ENCODE measurements around the gene IPPK.
A peak's percentile ranks its signal among the peaks of the same experiment; 100 is the strongest.

Gene IPPK

DNA sequence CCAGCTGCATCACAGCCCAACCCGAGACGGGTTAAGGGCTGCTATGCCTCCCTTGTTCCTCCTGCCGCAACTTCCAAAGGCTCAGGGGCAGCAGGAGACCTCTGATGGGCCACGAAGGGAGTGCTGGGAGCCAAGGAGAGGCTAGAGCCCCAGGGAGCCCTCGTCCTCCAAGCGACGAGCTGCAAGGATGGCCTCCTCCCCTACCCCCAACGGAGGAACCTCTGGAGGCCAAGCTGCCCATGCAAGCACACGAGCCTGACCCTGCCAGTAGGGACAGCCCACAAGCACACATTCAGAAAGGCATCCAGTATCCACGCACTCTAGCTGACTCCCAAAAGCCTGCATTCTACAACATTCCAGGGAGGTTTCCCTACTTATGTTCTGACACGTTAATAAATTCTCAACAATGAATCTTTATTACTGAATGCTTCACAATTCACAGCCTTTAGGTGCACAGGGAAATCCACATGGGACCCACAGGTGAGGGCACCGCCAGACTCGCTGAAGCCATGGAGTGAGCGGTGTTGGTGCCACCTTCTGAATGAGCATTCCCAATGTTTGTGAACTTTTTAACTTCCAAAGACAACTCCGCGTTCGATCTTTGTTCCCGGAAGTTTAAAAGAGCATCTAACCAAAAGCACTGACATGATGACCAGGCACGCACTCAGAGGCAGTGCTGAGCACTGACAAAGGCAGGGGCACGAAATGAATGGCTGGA is 28.7 kb downstream of the IPPK start:
- Histone ChIP-seq H2BK15ac (ENCODE audit: low read length) (no peak overlapping the region), H3K36me3 (replicated peaks in 1 of 2; ENCODE audit: control insufficient read depth in 2 of 2, insufficient read depth in 2 of 2, low read length in 2 of 2) (peaks cover 38 to 96% of the 10 kb centered on the region in 2 donors), H3K9ac (ENCODE audit: low read depth, low read length, poor library complexity) (peak overlapping the region; percentile 47), H4K91ac (ENCODE audit: low read depth, low read length, poor library complexity) (no peak overlapping the region), H2AFZ (ENCODE audit: low read length) (no peak overlapping the region), H3K23ac (ENCODE audit: low read depth, low read length, poor library complexity) (peak overlapping the region; percentile 47), H2BK120ac (ENCODE audit: low read depth, low read length) (no peak overlapping the region), H3K4me3 (ENCODE audit: low read length in 2 of 2) (no peak overlapping the region), H3K9me3 (replicated peaks in 1 of 2; ENCODE audit: control insufficient read depth in 2 of 2, insufficient read depth in 1 of 2, low read depth in 1 of 2, low read length in 2 of 2) (no peaks in the 10 kb centered on the region), H3K27me3 (ENCODE audit: control insufficient read depth in 3 of 3, insufficient read depth in 3 of 3, low read depth in 1 of 3, low read length in 3 of 3) (no peaks in the 10 kb centered on the region), H3K27ac (replicated peaks; ENCODE audit: low read length) (no peak overlapping the region), H3K18ac (ENCODE audit: low read length) (no peak overlapping the region), H3K4me2 (ENCODE audit: insufficient read depth, low read length, poor library complexity, severe bottlenecking) (no peak overlapping the region), H3K4ac (ENCODE audit: low read length) (no peak overlapping the region), H3K79me1 (ENCODE audit: low read depth, low read length) (peaks cover 3% of the 10 kb centered on the region), H3K14ac (ENCODE audit: low read length) (no peak overlapping the region), H4K8ac (ENCODE audit: low read depth, low read length) (no peak overlapping the region), H2BK12ac (ENCODE audit: low read length) (no peak overlapping the region), H2BK5ac (ENCODE audit: low read length) (no peak overlapping the region), H2AK5ac (ENCODE audit: low read depth, low read length) (no peak overlapping the region), H3K4me1 (ENCODE audit: control insufficient read depth in 2 of 2, insufficient read depth in 1 of 2, low read depth in 1 of 2, low read length in 2 of 2) (no peaks in the 10 kb centered on the region)
- whole genome bisulfite sequencing, 2 donors (ENCODE audit: extremely low coverage in 2 of 2, insufficient read length in 2 of 2, insufficient replicate concordance in 1 of 2): no CpG with 5 or more reads among the region's 20 CpGs
- DNase-seq (ENCODE audit: low spot score): no peak

DNA sequence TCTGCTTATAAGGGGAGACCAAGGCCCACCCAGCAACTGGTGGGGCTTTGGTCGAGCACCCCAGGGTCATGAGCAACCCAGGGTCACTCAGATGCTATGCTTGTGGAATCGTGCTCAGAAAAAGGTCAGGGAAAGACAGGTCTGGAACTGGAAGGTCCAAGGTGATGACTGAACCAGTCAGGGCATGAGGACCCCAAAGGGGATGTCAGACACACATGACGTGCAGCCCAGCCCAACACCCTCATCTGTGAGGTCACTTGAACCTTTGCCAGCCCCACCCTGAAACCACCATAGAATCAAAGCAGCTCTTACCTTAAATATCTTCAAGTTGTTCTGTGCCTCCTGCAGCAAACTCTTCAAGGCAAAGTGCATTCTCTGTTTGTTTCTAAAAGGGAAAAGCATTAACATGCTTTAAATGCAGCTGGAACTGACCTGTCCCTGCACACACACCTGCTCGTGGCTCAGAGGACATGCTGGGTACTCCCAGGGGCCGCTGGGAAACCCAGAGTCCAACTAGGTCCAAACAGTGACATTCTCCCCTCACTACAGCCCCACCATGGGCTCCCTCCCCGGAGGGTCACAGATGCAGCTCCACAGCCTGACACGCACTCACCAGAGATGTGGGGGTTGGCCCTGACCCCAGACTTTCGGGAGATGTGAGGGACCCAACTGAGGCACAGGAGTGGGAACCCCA is 29.4 kb downstream of the IPPK start:
- H2BK15ac ChIP-seq (ENCODE audit: low read length): no peak overlapping the region
- no peak overlapping the region for H2AFZ ChIP-seq (ENCODE audit: low read length)
- H3K4ac ChIP-seq (ENCODE audit: low read length): no peak overlapping the region
- no peak overlapping the region for H3K18ac ChIP-seq (ENCODE audit: low read length)
- H3K27ac ChIP-seq (replicated peaks; ENCODE audit: low read length): no peak overlapping the region
- H3K79me1 ChIP-seq (ENCODE audit: low read depth, low read length): peaks cover 3% of the 10 kb centered on the region
- no peak overlapping the region for H2BK120ac ChIP-seq (ENCODE audit: low read depth, low read length)
- no peak overlapping the region for H4K8ac ChIP-seq (ENCODE audit: low read depth, low read length)
- H2BK5ac ChIP-seq (ENCODE audit: low read length): no peak overlapping the region
- no peaks in the 10 kb centered on the region for H3K4me1 ChIP-seq (ENCODE audit: control insufficient read depth in 2 of 2, insufficient read depth in 1 of 2, low read depth in 1 of 2, low read length in 2 of 2)
- H3K4me2 ChIP-seq (ENCODE audit: insufficient read depth, low read length, poor library complexity, severe bottlenecking): no peak overlapping the region
- H2BK12ac ChIP-seq (ENCODE audit: low read length): no peak overlapping the region
- peaks cover 36 to 89% of the 10 kb centered on the region in 2 donors for H3K36me3 ChIP-seq (replicated peaks in 1 of 2; ENCODE audit: control insufficient read depth in 2 of 2, insufficient read depth in 2 of 2, low read length in 2 of 2)
- no peaks in the 10 kb centered on the region for H3K27me3 ChIP-seq (ENCODE audit: control insufficient read depth in 3 of 3, insufficient read depth in 3 of 3, low read depth in 1 of 3, low read length in 3 of 3)
- WGBS, 2 donors (ENCODE audit: extremely low coverage in 2 of 2, insufficient read length in 2 of 2, insufficient replicate concordance in 1 of 2): no CpG with 5 or more reads among the region's 8 CpGs
- no peak overlapping the region for H4K91ac ChIP-seq (ENCODE audit: low read depth, low read length, poor library complexity)
- DNase-seq (ENCODE audit: low spot score): no peak
- H3K4me3 ChIP-seq (ENCODE audit: low read length in 2 of 2): no peak overlapping the region
- H3K9ac ChIP-seq (ENCODE audit: low read depth, low read length, poor library complexity): no peak overlapping the region
- no peaks in the 10 kb centered on the region for H3K9me3 ChIP-seq (replicated peaks in 1 of 2; ENCODE audit: control insufficient read depth in 2 of 2, insufficient read depth in 1 of 2, low read depth in 1 of 2, low read length in 2 of 2)
- peak overlapping the region; percentile 47 for H3K23ac ChIP-seq (ENCODE audit: low read depth, low read length, poor library complexity)
- no peak overlapping the region for H3K14ac ChIP-seq (ENCODE audit: low read length)
- H2AK5ac ChIP-seq (ENCODE audit: low read depth, low read length): no peak overlapping the region

DNA sequence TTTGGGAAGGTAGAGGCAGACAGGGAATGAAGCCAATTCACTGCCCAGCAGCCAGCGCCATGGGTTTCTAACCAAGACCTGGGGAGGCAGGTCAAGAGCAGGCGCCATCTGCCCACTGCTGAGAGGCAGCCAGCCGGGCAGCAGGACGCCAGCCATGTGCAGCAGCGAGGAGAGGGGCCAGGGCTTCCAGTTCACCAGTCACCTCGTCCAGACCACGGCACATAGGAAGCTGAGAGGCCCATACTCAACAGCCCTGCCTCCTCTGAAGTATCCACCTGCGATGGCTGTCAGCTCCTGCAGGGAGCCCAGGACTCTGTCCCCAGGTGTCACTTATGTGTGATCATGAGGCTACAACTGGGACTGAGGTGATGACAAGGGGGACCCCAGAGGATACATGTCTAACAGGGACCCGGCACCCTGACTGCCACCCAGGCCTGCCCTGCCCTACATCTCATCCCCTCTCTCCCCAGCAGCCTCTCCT is 30.1 kb downstream of the IPPK start:
- H3K36me3 ChIP-seq (replicated peaks in 1 of 2; ENCODE audit: control insufficient read depth in 2 of 2, insufficient read depth in 2 of 2, low read length in 2 of 2): peaks cover 35 to 84% of the 10 kb centered on the region in 2 donors
- H3K14ac ChIP-seq (ENCODE audit: low read length): no peak overlapping the region
- no peak for DNase-seq (ENCODE audit: low spot score)
- H3K18ac ChIP-seq (ENCODE audit: low read length): no peak overlapping the region
- no peak overlapping the region for H2BK12ac ChIP-seq (ENCODE audit: low read length)
- H4K8ac ChIP-seq (ENCODE audit: low read depth, low read length): no peak overlapping the region
- H3K9ac ChIP-seq (ENCODE audit: low read depth, low read length, poor library complexity): no peak overlapping the region
- no peak overlapping the region for H2AK5ac ChIP-seq (ENCODE audit: low read depth, low read length)
- peak overlapping the region; percentile 91 for H3K23ac ChIP-seq (ENCODE audit: low read depth, low read length, poor library complexity)
- H3K9me3 ChIP-seq (replicated peaks in 1 of 2; ENCODE audit: control insufficient read depth in 2 of 2, insufficient read depth in 1 of 2, low read depth in 1 of 2, low read length in 2 of 2): no peaks in the 10 kb centered on the region
- no peak overlapping the region for H3K4me2 ChIP-seq (ENCODE audit: insufficient read depth, low read length, poor library complexity, severe bottlenecking)
- H3K4me3 ChIP-seq (ENCODE audit: low read length in 2 of 2): no peak overlapping the region
- H2BK5ac ChIP-seq (ENCODE audit: low read length): peak overlapping the region; percentile 66
- H2BK120ac ChIP-seq (ENCODE audit: low read depth, low read length): no peak overlapping the region
- no CpG with 5 or more reads among the region's 9 CpGs for WGBS, 2 donors (ENCODE audit: extremely low coverage in 2 of 2, insufficient read length in 2 of 2, insufficient replicate concordance in 1 of 2)
- no peaks in the 10 kb centered on the region for H3K27me3 ChIP-seq (ENCODE audit: control insufficient read depth in 3 of 3, insufficient read depth in 3 of 3, low read depth in 1 of 3, low read length in 3 of 3)
- no peak overlapping the region for H2AFZ ChIP-seq (ENCODE audit: low read length)
- peaks cover 3% of the 10 kb centered on the region for H3K79me1 ChIP-seq (ENCODE audit: low read depth, low read length)
- H2BK15ac ChIP-seq (ENCODE audit: low read length): no peak overlapping the region
- no peaks in the 10 kb centered on the region for H3K4me1 ChIP-seq (ENCODE audit: control insufficient read depth in 2 of 2, insufficient read depth in 1 of 2, low read depth in 1 of 2, low read length in 2 of 2)
- no peak overlapping the region for H3K27ac ChIP-seq (replicated peaks; ENCODE audit: low read length)
- no peak overlapping the region for H3K4ac ChIP-seq (ENCODE audit: low read length)
- H4K91ac ChIP-seq (ENCODE audit: low read depth, low read length, poor library complexity): no peak overlapping the region

DNA sequence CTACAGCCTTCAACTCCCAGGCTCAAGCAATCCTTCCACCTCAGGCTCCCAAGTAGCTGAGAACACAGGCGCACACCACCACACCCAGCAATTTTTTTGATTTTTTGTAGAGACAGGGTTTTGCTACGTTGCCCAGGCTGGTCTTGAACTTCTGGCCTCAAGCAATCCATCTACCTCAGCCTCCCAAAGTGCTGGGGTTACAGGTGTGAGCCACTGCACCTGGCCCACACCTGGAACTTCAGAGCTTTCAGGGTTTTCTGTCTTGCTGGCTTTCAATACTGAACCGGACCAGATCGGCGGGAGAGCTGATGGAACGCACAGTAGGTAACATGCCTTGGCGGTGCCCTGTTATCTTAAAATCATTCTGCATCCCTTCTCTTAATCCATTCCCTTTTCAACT is 30.8 kb downstream of the IPPK start:
- H2BK5ac ChIP-seq (ENCODE audit: low read length): no peak overlapping the region
- no peak overlapping the region for H4K91ac ChIP-seq (ENCODE audit: low read depth, low read length, poor library complexity)
- no peaks in the 10 kb centered on the region for H3K9me3 ChIP-seq (replicated peaks in 1 of 2; ENCODE audit: control insufficient read depth in 2 of 2, insufficient read depth in 1 of 2, low read depth in 1 of 2, low read length in 2 of 2)
- no CpG with 5 or more reads among the region's 7 CpGs for WGBS, 2 donors (ENCODE audit: extremely low coverage in 2 of 2, insufficient read length in 2 of 2, insufficient replicate concordance in 1 of 2)
- H3K4ac ChIP-seq (ENCODE audit: low read length): no peak overlapping the region
- no peak overlapping the region for H2AK5ac ChIP-seq (ENCODE audit: low read depth, low read length)
- H2BK120ac ChIP-seq (ENCODE audit: low read depth, low read length): no peak overlapping the region
- no peak overlapping the region for H2BK12ac ChIP-seq (ENCODE audit: low read length)
- no peak for DNase-seq (ENCODE audit: low spot score)
- H3K18ac ChIP-seq (ENCODE audit: low read length): no peak overlapping the region
- no peak overlapping the region for H4K8ac ChIP-seq (ENCODE audit: low read depth, low read length)
- H3K27me3 ChIP-seq (ENCODE audit: control insufficient read depth in 3 of 3, insufficient read depth in 3 of 3, low read depth in 1 of 3, low read length in 3 of 3): no peaks in the 10 kb centered on the region
- H2BK15ac ChIP-seq (ENCODE audit: low read length): no peak overlapping the region
- H3K27ac ChIP-seq (replicated peaks; ENCODE audit: low read length): no peak overlapping the region
- H3K4me2 ChIP-seq (ENCODE audit: insufficient read depth, low read length, poor library complexity, severe bottlenecking): no peak overlapping the region
- no peak overlapping the region for H3K14ac ChIP-seq (ENCODE audit: low read length)
- H3K79me1 ChIP-seq (ENCODE audit: low read depth, low read length): peaks cover 3% of the 10 kb centered on the region
- no peak overlapping the region for H2AFZ ChIP-seq (ENCODE audit: low read length)
- H3K23ac ChIP-seq (ENCODE audit: low read depth, low read length, poor library complexity): no peak overlapping the region
- peaks cover 33 to 82% of the 10 kb centered on the region in 2 donors for H3K36me3 ChIP-seq (replicated peaks in 1 of 2; ENCODE audit: control insufficient read depth in 2 of 2, insufficient read depth in 2 of 2, low read length in 2 of 2)
- no peak overlapping the region for H3K4me3 ChIP-seq (ENCODE audit: low read length in 2 of 2)
- H3K9ac ChIP-seq (ENCODE audit: low read depth, low read length, poor library complexity): no peak overlapping the region
- H3K4me1 ChIP-seq (ENCODE audit: control insufficient read depth in 2 of 2, insufficient read depth in 1 of 2, low read depth in 1 of 2, low read length in 2 of 2): no peaks in the 10 kb centered on the region

Data from neuronal stem cell (in vitro differentiated cells).